ENCODE data around the gene BLID. TPM values are rescaled to one million over a fixed set of nuclear protein-coding genes. Genes with fewer than 3 reads are reported as not detected.
A peak's percentile ranks its signal among the peaks of the same experiment; 100 is the strongest.

Gene BLID
- total and polyA plus RNA-seq, 2 of the 8 experiments (the other 6 are each of a cell fraction or from before 2014, with no cell fraction given), result not detected

GRCh38 chr11:122102426-122102825 lies 13.6 kb downstream of the BLID start:
- FAIRE-seq, result no peak
- no peak overlapping the region for H3K14ac ChIP-seq (ENCODE audit: insufficient read length)
- no peak overlapping the region for H2BK5ac ChIP-seq (ENCODE audit: low read depth, low read length)
- H3K9ac ChIP-seq (replicated peaks in 1 of 4; ENCODE audit: extremely low read depth in 1 of 4, low read depth in 3 of 4, low read length in 3 of 4), result no peak overlapping the region
- WGBS, 2 experiments (ENCODE audit: extremely low coverage in 1 of 2, insufficient coverage in 1 of 2, insufficient read length in 1 of 2, insufficient replicate concordance in 2 of 2, low coverage in 1 of 2, low lambda C conversion rate in 2 of 2, missing lambda C conversion rate in 1 of 2), result 94% methylated on average over 4 of the region's 4 CpGs; no CpG with 5 or more reads in 1 of the 2 experiments
- H3K4me1 ChIP-seq (replicated peaks in 1 of 4; ENCODE audit: control insufficient read depth in 3 of 4, insufficient read depth in 4 of 4, low read length in 3 of 4), result peaks cover 2 to 10% (median 7%) of the 10 kb centered on the region in 4 experiments; a peak in 6 of 7 replicates
- ChIA-PET POLR2A (ENCODE audit: partially characterized antibody) (interaction anchor here (1.1 kb wide), 1 partner anchor 448 kb away, joined by 3 read pairs; no protein-coding TSS in a partner anchor), CTCF (ENCODE audit: partially characterized antibody) (interaction anchor here (1.0 to 4.4 kb wide), 13 partner anchors 10 to 455 kb away, joined by 3 to 75 read pairs (median 4); partner anchors contain the start of gene BLID)
- H2AK5ac ChIP-seq (ENCODE audit: low read depth, low read length), result no peak overlapping the region
- no peaks in the 10 kb centered on the region for H3K9me3 ChIP-seq (ENCODE audit: insufficient read depth in 2 of 2, low read depth in 1 of 2, low read length in 1 of 2)
- H3K4me3 ChIP-seq (ENCODE audit: extremely low read depth in 1 of 4, insufficient read depth in 2 of 4, low read depth in 3 of 4, low read length in 4 of 4), result no peak overlapping the region; a peak in 1 of 8 replicates
- no peak overlapping the region for H3K23ac ChIP-seq (ENCODE audit: insufficient read length)
- no peak overlapping the region for H2BK120ac ChIP-seq (replicated peaks; ENCODE audit: low read depth, low read length)
- H3K4ac ChIP-seq (replicated peaks; ENCODE audit: insufficient read length, low read depth, low read length), result no peak overlapping the region
- no peaks in the 10 kb centered on the region for H3K79me2 ChIP-seq (ENCODE audit: control insufficient read depth in 1 of 2, insufficient read depth in 2 of 2, low read length in 2 of 2)
- no peak overlapping the region for H3K56ac ChIP-seq (replicated peaks; ENCODE audit: insufficient read length, low read depth, low read length)
- DNase-seq (ENCODE audit: low read depth in 1 of 2, low spot score in 2 of 2), result no peak
- no peaks in the 10 kb centered on the region for H3K79me1 ChIP-seq (ENCODE audit: low read depth, low read length)
- no peak overlapping the region for H3K27ac ChIP-seq (ENCODE audit: low read depth, low read length)
- H4K91ac ChIP-seq (replicated peaks; ENCODE audit: insufficient read length, low read length), result no peak overlapping the region
- no peaks in the 10 kb centered on the region for H4K20me1 ChIP-seq (replicated peaks in 1 of 2; ENCODE audit: control insufficient read depth in 1 of 2, insufficient read depth in 2 of 2, low read length in 2 of 2)
- H4K8ac ChIP-seq (ENCODE audit: extremely low read depth, insufficient read depth, low read length), result no peak overlapping the region
- no peak overlapping the region for H2BK20ac ChIP-seq (ENCODE audit: low read length)
- H3K36me3 ChIP-seq (ENCODE audit: control insufficient read depth in 2 of 4, insufficient read depth in 4 of 4, low read length in 3 of 4), result no peaks in the 10 kb centered on the region
- peaks cover 0 to 15% (median 12%) of the 10 kb centered on the region in 4 experiments; a peak in 6 of 7 replicates for H3K27me3 ChIP-seq (replicated peaks in 1 of 4; ENCODE audit: control insufficient read depth in 3 of 4, extremely low read depth in 1 of 4, insufficient read depth in 3 of 4, low read length in 3 of 4)
- H2BK15ac ChIP-seq (ENCODE audit: low read length), result no peak overlapping the region
- H3K18ac ChIP-seq (ENCODE audit: extremely low read depth, low read length), result no peak overlapping the region
- H3K4me2 ChIP-seq (ENCODE audit: insufficient read depth in 1 of 2, low read depth in 2 of 2, low read length in 2 of 2), result peak overlapping the region; percentile 64 to 84; a peak in 3 of 4 replicates
- no peaks in the 10 kb centered on the region; the same call in 1 of the 2 replicates for H3K23me2 ChIP-seq (ENCODE audit: low read depth, low read length)
- H2AFZ ChIP-seq (ENCODE audit: low read length), result peak overlapping the region; percentile 77; the same call in 1 of the 2 replicates
- no peak overlapping the region for H4K5ac ChIP-seq (ENCODE audit: insufficient read length, low read depth, low read length)
- H2BK12ac ChIP-seq (ENCODE audit: low read depth, low read length), result no peak overlapping the region
- TF ChIP-seq SAP30 (IDR thresholded peaks at IDR 0.05; ENCODE audit: insufficient read depth, insufficient replicate concordance, low read length) (no peak), FOSL1 (IDR thresholded peaks at IDR 0.05; ENCODE audit: insufficient read depth, low read depth, low read length) (no peak), CHD1 (IDR thresholded peaks at IDR 0.05; ENCODE audit: low read depth, low read length) (no peak), NRF1 (IDR thresholded peaks at IDR 0.05; ENCODE audit: low read depth, low read length) (no peak), JUN (IDR thresholded peaks at IDR 0.05; ENCODE audit: low read depth, low read length) (no peak), ZNF274 (IDR thresholded peaks at IDR 0.05; ENCODE audit: borderline replicate concordance, extremely low read depth, low read length) (no peak), RNF2 (IDR thresholded peaks at IDR 0.05; ENCODE audit: borderline replicate concordance, low read depth, low read length, missing control alignments, poor library complexity, severe bottlenecking) (no peak), KDM5A (IDR thresholded peaks at IDR 0.05; ENCODE audit: low read length) (no peak)
